BJ (cell line): ENCODE data around the gene BORCS6. TPM values are rescaled to one million over a fixed set of nuclear protein-coding genes. Genes with fewer than 3 reads are reported as not detected.

Source experiments
- CTCF ChIA-PET: fragments of 350-600 bp; formaldehyde crosslinking; extraction: SDS; loops from one replicate; lab custom pipeline; 2021; ENCODE audit warnings: antibody characterized with exemption, inconsistent platforms; lab: Yijun Ruan, JAX
- POLR2A ChIA-PET: fragments of 300-600 bp; sonication (Branson Sonifier 250); formaldehyde crosslinking; extraction: SDS; loops from one replicate; lab custom pipeline; 2021; ENCODE audit warnings: antibody characterized with exemption; lab: Charles Lee
- DNase-seq: peaks from one replicate; pipeline ENCODE4 v3.0.0-alpha.2; 2011; ENCODE audit warnings: low read depth
- H3K27me3 ChIP-seq: 2 replicates; pipeline ENCODE4 v1.6.0; 2011; ENCODE audit warnings: low read length; ENCODE audit not compliant: control insufficient read depth, insufficient read depth
- H3K36me3 ChIP-seq: 2 replicates; pipeline ENCODE4 v1.5.1; 2011; ENCODE audit warnings: low read length; ENCODE audit not compliant: control insufficient read depth, insufficient read depth
- H3K4me3 ChIP-seq: 2 replicates; pipeline ENCODE4 v1.5.1; 2011; ENCODE audit warnings: low read depth, mild to moderate bottlenecking, control low read depth, low read length
- polyA plus RNA-seq: library from polyadenylated mRNA; depleted of rRNA; stranded (reverse); fragments of >200 nt; gene quantifications from 2 replicates; pipeline ENCODE4 v1.2.3, GENCODE V29; 2011
- TF ChIP-seq, protein P1 (sequence below): IDR thresholded peaks from 2 replicates; pipeline ENCODE4 v1.5.1; 2011; ENCODE audit warnings: low read depth, mild to moderate bottlenecking, control low read depth, inconsistent platforms, low read length, moderate library complexity; ENCODE audit not compliant: insufficient read depth

The BORCS6 gene
- polyA plus RNA-seq, 1 experiment = 4.5 TPM

DNA sequence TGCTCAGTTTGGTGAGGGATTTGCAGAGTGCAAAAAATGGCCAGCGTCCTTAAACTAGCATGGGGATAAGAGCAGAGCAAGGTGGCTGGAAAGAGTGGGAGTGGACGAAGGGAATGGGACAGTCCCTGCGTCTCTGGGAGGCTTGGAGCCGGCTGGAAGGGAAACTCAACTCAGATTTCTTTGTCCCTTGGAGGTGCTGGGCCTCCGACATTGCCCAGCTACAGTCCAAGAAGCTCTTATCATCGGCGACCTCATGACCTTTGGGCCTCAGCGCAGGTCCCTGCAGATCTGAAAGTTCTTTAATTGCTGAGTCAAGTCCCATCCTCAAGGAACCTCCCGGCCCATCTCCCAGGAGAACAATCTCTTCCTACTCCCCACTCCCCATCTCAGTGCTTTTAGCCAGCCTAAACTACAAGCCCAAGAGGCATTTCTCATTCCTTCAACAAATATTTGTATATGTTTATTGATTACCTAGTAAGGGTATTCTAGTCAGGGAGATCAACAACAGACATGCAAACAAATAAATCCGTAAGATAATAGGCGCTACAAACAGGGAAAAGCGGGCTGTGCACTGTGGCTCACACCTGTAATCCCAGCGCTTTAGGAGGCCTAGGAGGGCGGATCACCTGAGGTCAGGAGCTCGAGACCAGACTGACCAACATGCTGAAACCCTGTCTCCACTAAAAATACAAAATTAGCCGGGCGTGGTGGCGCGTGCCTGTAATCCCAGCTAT, 12.8 kb downstream of the BORCS6 start:
- TF ChIP-seq, protein P1, sequence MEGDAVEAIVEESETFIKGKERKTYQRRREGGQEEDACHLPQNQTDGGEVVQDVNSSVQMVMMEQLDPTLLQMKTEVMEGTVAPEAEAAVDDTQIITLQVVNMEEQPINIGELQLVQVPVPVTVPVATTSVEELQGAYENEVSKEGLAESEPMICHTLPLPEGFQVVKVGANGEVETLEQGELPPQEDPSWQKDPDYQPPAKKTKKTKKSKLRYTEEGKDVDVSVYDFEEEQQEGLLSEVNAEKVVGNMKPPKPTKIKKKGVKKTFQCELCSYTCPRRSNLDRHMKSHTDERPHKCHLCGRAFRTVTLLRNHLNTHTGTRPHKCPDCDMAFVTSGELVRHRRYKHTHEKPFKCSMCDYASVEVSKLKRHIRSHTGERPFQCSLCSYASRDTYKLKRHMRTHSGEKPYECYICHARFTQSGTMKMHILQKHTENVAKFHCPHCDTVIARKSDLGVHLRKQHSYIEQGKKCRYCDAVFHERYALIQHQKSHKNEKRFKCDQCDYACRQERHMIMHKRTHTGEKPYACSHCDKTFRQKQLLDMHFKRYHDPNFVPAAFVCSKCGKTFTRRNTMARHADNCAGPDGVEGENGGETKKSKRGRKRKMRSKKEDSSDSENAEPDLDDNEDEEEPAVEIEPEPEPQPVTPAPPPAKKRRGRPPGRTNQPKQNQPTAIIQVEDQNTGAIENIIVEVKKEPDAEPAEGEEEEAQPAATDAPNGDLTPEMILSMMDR = no peak
- ChIA-PET POLR2A (no interaction called here), CTCF (interaction anchor here (0.5 to 2.3 kb wide), 4 partner anchors 10 to 57 kb away, joined by 3 to 9 read pairs (median 3); no protein-coding TSS in a partner anchor)
- Histone ChIP-seq H3K27me3 (no peaks in the 10 kb centered on the region), H3K36me3 (no peaks in the 10 kb centered on the region), H3K4me3 (peak overlapping the region; percentile 60)
- no peak for DNase-seq

DNA sequence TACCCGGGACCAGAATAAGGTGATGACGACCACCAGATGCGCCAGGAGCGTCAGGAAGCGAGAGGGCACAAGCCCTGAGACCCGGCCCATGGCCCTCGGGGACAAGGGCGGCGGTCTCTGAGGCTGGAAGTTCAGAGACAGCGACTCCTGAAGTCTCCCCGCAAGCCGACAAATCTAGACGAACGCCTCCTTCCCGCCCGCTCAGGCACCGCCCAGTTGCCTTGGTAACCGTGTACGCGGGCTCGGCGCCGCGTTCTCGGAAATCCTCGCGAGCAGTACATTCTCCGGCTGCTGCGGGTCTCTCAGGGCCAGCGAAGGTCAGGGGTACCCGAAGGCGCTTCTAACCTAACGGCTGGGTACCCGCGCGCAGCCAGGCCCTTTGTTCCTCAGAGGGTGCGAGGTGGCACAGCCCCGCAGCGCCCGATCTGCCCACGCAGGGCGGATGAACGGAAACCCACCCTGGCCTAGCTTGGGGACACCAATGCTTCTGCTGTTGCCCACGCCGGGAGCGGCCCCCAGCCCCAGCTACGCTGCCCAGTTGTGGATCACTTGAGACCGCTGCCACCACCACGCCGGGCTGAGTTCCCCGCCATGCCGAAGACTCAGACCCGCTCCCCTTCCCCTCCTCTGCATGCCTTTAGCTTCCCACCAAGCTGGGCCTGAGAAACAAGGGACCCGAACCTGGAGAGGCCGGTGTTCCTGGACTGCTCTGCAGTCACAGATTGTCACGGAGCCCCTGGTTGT, 13.6 kb downstream of the BORCS6 start, which contains the start of gene TMEM107:
TSS of gene TMEM107 (minus strand) at position 184 of the 744 bp plus-strand sequence. CDS start at position 90, 94 bp downstream.
- Histone ChIP-seq H3K27me3 (no peaks in the 10 kb centered on the region), H3K4me3 (peak within 1 kb of the TSS; percentile 60), H3K36me3 (no peaks in the 10 kb centered on the region)
- DNase-seq = no peak
- POLR2A ChIA-PET = interaction anchor here (0.5 kb wide), 1 partner anchor 32 kb away, joined by 3 read pairs; no protein-coding TSS in a partner anchor
- TF ChIP-seq, protein P1 = peak; percentile 28; the same call in 1 of the 2 replicates
- CTCF ChIA-PET = interaction anchor here (0.5 to 2.3 kb wide), 6 partner anchors 10 to 92 kb away, joined by 3 to 9 read pairs (median 3); no protein-coding TSS in a partner anchor

DNA sequence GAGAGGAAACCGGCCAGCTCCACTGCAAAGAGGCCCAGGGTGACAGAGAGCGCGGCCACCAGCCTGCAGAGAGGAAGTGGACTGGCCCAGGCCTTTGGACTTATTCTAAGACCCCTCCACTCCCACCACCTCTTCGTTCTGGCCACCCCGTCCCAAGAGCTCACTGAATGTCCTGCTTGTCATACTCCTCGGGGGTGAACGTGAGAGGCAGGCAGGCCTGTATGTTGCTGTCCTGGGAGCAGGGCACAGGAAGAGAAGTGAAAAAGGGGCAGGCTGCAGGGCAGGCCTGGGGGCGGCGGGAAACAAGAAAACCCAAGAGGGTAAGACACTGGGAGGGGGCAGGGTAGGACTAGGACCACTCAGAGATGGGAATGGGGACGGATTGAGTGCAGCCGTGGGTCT, 14.2 kb downstream of the BORCS6 start:
- POLR2A ChIA-PET = interaction anchor here (0.5 kb wide), 1 partner anchor 32 kb away, joined by 3 read pairs; no protein-coding TSS in a partner anchor

DNA sequence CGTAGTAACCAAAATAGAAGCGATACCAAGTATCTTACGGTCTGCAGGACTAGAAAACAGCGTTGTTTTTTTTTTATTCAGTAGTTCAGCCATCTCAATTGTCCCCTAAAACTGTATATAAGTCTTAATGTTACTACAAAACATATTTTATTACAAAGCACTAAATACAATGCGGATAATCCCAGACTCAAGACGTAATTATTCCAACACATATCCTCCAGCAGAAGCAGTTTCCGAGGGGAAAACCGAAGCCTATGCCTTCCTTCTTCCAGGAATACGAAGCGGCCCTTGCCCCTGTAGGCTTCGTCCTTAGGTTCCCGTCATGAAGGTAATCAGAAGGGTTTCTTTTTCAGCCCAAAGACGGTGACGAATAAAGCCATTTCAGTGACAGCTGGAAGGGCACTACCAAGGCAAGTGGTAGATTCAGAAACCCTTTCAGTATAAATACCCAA, 16.1 kb downstream of the BORCS6 start:
- ChIA-PET CTCF (interaction anchor here (0.9 to 1.3 kb wide), 4 partner anchors 11 to 486 kb away, joined by 3 to 5 read pairs (median 3); partner anchors contain the start of genes VAMP2 and WRAP53), POLR2A (interaction anchor here (0.7 to 1.2 kb wide), 3 partner anchors 16 to 695 kb away, joined by 3 to 5 read pairs (median 3); partner anchors contain the start of genes BORCS6 and ZBTB4)
- no peak for DNase-seq
- H3K27me3 ChIP-seq = no peaks in the 10 kb centered on the region
- TF ChIP-seq, protein P1 = no peak
- H3K36me3 ChIP-seq = no peaks in the 10 kb centered on the region
- peak overlapping the region; percentile 50 for H3K4me3 ChIP-seq

More for the DNA sequence above, 14.2 kb downstream of the BORCS6 start:
- H3K27me3 ChIP-seq = no peaks in the 10 kb centered on the region
- DNase-seq = no peak
- H3K4me3 ChIP-seq = peak overlapping the region; percentile 60
- CTCF ChIA-PET = interaction anchor here (0.6 to 1.5 kb wide), 2 partner anchors 11 to 92 kb away, joined by 3 read pairs; no protein-coding TSS in a partner anchor
- TF ChIP-seq, protein P1 = no peak
- H3K36me3 ChIP-seq = no peaks in the 10 kb centered on the region
